A549 (cell line): ENCODE results near the gene QKI. TPM values are rescaled to one million over a fixed set of nuclear protein-coding genes. Genes with fewer than 3 reads are reported as not detected.
A peak's percentile ranks its signal among the peaks of the same experiment; 100 is the strongest.

Source experiments
- ATAC-seq, 2 experiments: fragments of 200-7000 bp in 1 of 2; fragments of >200 bp in 1 of 2; cut with Nextera tagmentation in 1 of 2; cut with Tn5 transposase in 1 of 2; 3 replicates each; pipeline versions ENCODE4 v1.8.0 to v1.9.1; 2018 to 2020; ENCODE audit warnings: mild to moderate bottlenecking in 1 of 2, moderate library complexity in 1 of 2
- CTCF ChIA-PET: fragments of 300-600 bp; sonication (Branson Sonifier 250); formaldehyde crosslinking; extraction: SDS; loops from one replicate; lab custom pipeline; 2021; ENCODE audit warnings: antibody characterized with exemption, inconsistent platforms; lab: Yijun Ruan, JAX
- POLR2A ChIA-PET: fragments of 350-600 bp; formaldehyde crosslinking; extraction: SDS; loops from one replicate; lab custom pipeline; 2021; ENCODE audit warnings: antibody characterized with exemption, inconsistent platforms; lab: Yijun Ruan, JAX
- DNase-seq, 2 experiments: peaks; one replicate each; pipeline versions ENCODE4 v3.0.0 to v3.0.0-alpha.2; 2011 to 2016; ENCODE audit warnings: low read depth in 1 of 2, low spot score in 1 of 2
- FAIRE-seq: peaks from 2 replicates; lab custom pipeline; 2011; peaks lifted over from hg19 to GRCh38; lab: Jason Lieb, UNC
- H3K27ac ChIP-seq, 2 experiments: fragments of >200 bp; sonication (Bioruptor Twin); formaldehyde crosslinking; 3 replicates each; pipeline ENCODE4 v1.5.1; 2016 to 2017
- H3K4me1 ChIP-seq: fragments of >200 bp; sonication (Bioruptor Twin); formaldehyde crosslinking; 3 replicates; pipeline ENCODE4 v1.6.1; 2016
- H3K4me2 ChIP-seq: fragments of >200 bp; sonication (Bioruptor Twin); formaldehyde crosslinking; 3 replicates; pipeline ENCODE4 v1.6.1; 2016
- H3K4me3 ChIP-seq: fragments of >200 bp; sonication (Bioruptor Twin); formaldehyde crosslinking; 3 replicates; pipeline ENCODE4 v1.5.1; 2016
- H3K9me3 ChIP-seq: fragments of >200 bp; sonication (Bioruptor Twin); formaldehyde crosslinking; 3 replicates; pipeline ENCODE4 v1.6.1; 2016
- CBX8 ChIP-seq: fragments of 200-600 bp; sonication (generic); IDR thresholded peaks from 2 replicates; pipeline ENCODE4 v1.6.1; 2016
- CHD2 ChIP-seq: fragments of 150-350 bp; IDR thresholded peaks from 2 replicates; pipeline ENCODE4 v1.6.1; 2014; ENCODE audit warnings: low read length; ENCODE audit not compliant: partially characterized antibody
- CHD4 ChIP-seq: fragments of 200-600 bp; sonication (generic); IDR thresholded peaks from 2 replicates; pipeline ENCODE4 v1.6.1; 2016; ENCODE audit warnings: antibody characterized with exemption, mild to moderate bottlenecking, borderline replicate concordance
- EHMT2 ChIP-seq: fragments of 200-600 bp; sonication (generic); IDR thresholded peaks from 2 replicates; pipeline ENCODE4 v1.6.1; 2016; ENCODE audit warnings: antibody characterized with exemption, low read depth, mild to moderate bottlenecking, moderate library complexity
- ESRRA ChIP-seq: fragments of 150-350 bp; IDR thresholded peaks from 2 replicates; pipeline ENCODE4 v1.6.1; 2014; ENCODE audit warnings: mild to moderate bottlenecking, low read length, borderline replicate concordance
- FOSB ChIP-seq: fragments of 250-450 bp; sonication (Bioruptor Pico); IDR thresholded peaks from 2 replicates; pipeline ENCODE4 v1.5.0; 2020; ENCODE audit warnings: mild to moderate bottlenecking, moderate library complexity
- FOSL2 ChIP-seq, 2 experiments: fragments of 450-650 bp in 1 of 2; fragments of >200 bp in 1 of 2; sonication (Bioruptor Twin) in 1 of 2; formaldehyde crosslinking; IDR thresholded peaks; 2 replicates each; pipeline versions ENCODE4 v1.5.0 to v1.6.1; 2016 to 2020; ENCODE audit warnings: mild to moderate bottlenecking in 1 of 2, moderate library complexity in 1 of 2
- HOXB13 ChIP-seq: fragments of 250-450 bp; sonication (Bioruptor Pico); IDR thresholded peaks from 2 replicates; pipeline ENCODE4 v1.5.0; 2020; ENCODE audit warnings: low read depth, mild to moderate bottlenecking, moderate library complexity
- MAFK ChIP-seq: fragments of 450-650 bp; IDR thresholded peaks from 2 replicates; pipeline ENCODE4 v1.6.1; 2014; ENCODE audit not compliant: partially characterized antibody
- MAZ ChIP-seq: fragments of 150-350 bp; IDR thresholded peaks from 2 replicates; pipeline ENCODE4 v1.6.1; 2014; ENCODE audit warnings: antibody characterized with exemption, low read depth, low read length, borderline replicate concordance
- NFE2L2 ChIP-seq: fragments of 150-350 bp; conservative IDR thresholded peaks from 2 replicates; pipeline ENCODE4 v1.6.1; 2014; ENCODE audit warnings: low read length
- NPAS2 ChIP-seq: fragments of 250-450 bp; sonication (Bioruptor Pico); IDR thresholded peaks from 2 replicates; pipeline ENCODE4 v1.8.0; 2022; ENCODE audit warnings: mild to moderate bottlenecking, moderate library complexity, borderline replicate concordance
- PHF8 ChIP-seq: fragments of 200-600 bp; sonication (generic); IDR thresholded peaks from 2 replicates; pipeline ENCODE4 v1.6.1; 2016; ENCODE audit warnings: low read depth, mild to moderate bottlenecking, antibody characterized with exemption, moderate library complexity, borderline replicate concordance
- RCOR1 ChIP-seq: fragments of 150-350 bp; IDR thresholded peaks from 2 replicates; pipeline ENCODE4 v1.6.1; 2014; ENCODE audit warnings: antibody characterized with exemption, low read length, low read depth
- RFX5 ChIP-seq: fragments of 450-650 bp; IDR thresholded peaks from 2 replicates; pipeline ENCODE4 v1.7.1; 2014; ENCODE audit warnings: antibody characterized with exemption, mild to moderate bottlenecking, moderate library complexity
- SREBF2 ChIP-seq: fragments of 450-650 bp; IDR thresholded peaks from 2 replicates; pipeline ENCODE4 v1.6.1; 2014; ENCODE audit warnings: mild to moderate bottlenecking, moderate library complexity
- TFCP2L1 ChIP-seq: fragments of 250-450 bp; sonication (Bioruptor Pico); IDR thresholded peaks from 2 replicates; pipeline ENCODE4 v1.5.0; 2021; ENCODE audit warnings: mild to moderate bottlenecking
- ZNF302 ChIP-seq: fragments of 250-450 bp; sonication (Bioruptor Pico); IDR thresholded peaks from 2 replicates; pipeline ENCODE4 v1.9.0; 2021; ENCODE audit warnings: inconsistent platforms, mild to moderate bottlenecking, moderate library complexity
- whole genome bisulfite sequencing: methylation state at CpG from one replicate; pipeline ENCODE4 v1.1.6; 2017; ENCODE audit errors: missing lambda C conversion rate; 5-methylcytosine and 5-hydroxymethylcytosine counted together
- polyA plus RNA-seq, 4 experiments: library from polyadenylated mRNA; depleted of rRNA in 3 of 4; stranded (reverse); fragments of >200 nt; fragmentation: RNase III in 1 of 4; extraction: RNeasy Plus Mini Kit Qiagen cat#74134 plus additional on column Dnase treatment in 1 of 4; gene quantifications; 2 replicates in 3 of 4; 3 replicates in 1 of 4; pipeline ENCODE4 v1.2.3, GENCODE V29; 2011 to 2017
- TF ChIP-seq, protein P1 (sequence below): fragments of 250-450 bp; sonication (Bioruptor Pico); IDR thresholded peaks from 2 replicates; pipeline ENCODE4 v1.5.0; 2020; ENCODE audit warnings: low read depth, mild to moderate bottlenecking, moderate library complexity
- TF ChIP-seq, protein P2 (sequence below): fragments of >200 bp; sonication (Bioruptor Twin); formaldehyde crosslinking; IDR thresholded peaks from 2 replicates; pipeline ENCODE4 v1.6.1; 2016

The QKI gene
- polyA plus RNA-seq, 2 of the 4 experiments (the other 2 are of a cell fraction), result 71.9 to 98.2 TPM

DNA sequence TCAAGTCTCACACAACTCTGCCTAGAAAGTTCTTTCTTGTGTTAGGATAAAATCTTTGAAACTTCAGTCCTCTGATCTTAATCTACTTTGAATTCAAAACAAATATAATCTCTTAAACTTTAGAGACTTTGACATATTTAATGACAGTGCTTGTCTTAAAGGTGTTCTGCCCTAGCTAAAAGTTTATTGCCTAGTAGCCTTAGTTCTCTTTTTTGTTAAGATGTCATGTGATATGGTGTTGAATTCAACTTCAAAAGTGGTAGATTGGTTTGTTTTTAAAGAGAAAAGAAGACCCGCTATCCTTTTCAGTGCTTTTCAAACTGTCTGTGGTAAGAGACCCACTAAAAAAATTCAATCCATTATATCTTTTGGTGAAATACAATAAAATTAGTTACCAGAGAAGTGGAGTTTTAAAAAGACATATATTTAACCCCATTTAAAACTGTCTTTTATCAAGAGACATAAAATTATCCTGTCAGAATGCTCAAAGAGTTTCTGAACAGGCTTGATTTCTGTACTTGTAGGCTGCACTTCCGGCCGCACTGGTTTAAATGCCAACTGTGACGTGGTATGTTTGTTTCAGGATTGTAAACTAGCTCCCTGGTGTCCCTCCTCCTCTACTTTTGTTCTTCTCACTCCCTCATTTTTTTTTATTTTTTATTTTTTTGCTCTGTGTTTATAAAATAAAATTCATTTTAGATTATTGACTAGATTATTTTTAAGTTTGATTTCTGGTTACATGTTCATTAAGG is 76.5 kb downstream of the QKI start:
- H3K27ac ChIP-seq, result peak overlapping the region; percentile 56 to 58; a peak in 4 of 6 replicates
- TF ChIP-seq CHD2 (no peak), SREBF2 (no peak), NFE2L2 (no peak), EHMT2 (no peak), FOSL2 (IDR thresholded peaks at IDR 0.05) (no peak), FOSL2 (CRISPR knock-in tag; IDR thresholded peaks at IDR 0.05) (no peak), RCOR1 (no peak), FOSB (CRISPR knock-in tag) (no peak), MAZ (no peak), RFX5 (no peak)
- FAIRE-seq (no peak), ATAC-seq (peak in 1 of 2 experiments; percentile 86; a peak in 3 of 6 replicates), DNase-seq (peak; percentile 5 to 74)
- ChIA-PET CTCF (no interaction called here), POLR2A (interaction anchor here (0.7 kb wide), 1 partner anchor 42 kb away, joined by 3 read pairs; no protein-coding TSS in a partner anchor)
- peak overlapping the region; percentile 63 for H3K4me2 ChIP-seq
- peaks cover 47% of the 10 kb centered on the region for H3K4me1 ChIP-seq
- H3K4me3 ChIP-seq, result no peak overlapping the region
- whole genome bisulfite sequencing, result 29% methylated on average over 4 of the region's 4 CpGs
- no peaks in the 10 kb centered on the region for H3K9me3 ChIP-seq

DNA sequence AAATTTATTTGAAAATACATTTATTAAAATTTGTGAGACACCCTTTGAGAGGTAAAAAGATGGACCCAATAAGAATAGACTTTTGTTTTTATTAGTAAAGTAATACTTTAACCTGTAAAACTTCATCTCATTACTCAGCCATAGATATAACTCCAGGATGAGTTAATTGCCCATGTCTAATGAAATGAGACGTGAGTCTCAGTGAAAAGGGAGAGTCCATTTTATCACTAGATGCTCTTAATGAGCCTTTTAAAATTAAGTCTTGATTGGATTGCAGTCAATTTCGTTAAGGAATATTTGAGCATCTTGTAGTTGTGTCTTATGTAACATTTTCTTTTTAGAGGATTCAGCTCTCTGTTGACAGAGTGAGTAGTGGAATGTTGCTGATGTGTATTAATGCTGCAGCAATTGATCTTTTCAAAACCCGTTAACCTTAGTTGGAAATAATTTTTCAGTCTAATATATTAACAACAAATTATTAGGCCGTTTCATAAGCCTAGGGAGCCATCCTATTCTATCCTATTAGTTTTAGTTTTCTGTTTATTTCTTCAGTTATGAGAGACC is 77.3 kb downstream of the QKI start:
- 39% methylated on average over 4 of the region's 4 CpGs for WGBS
- peak overlapping the region; percentile 57 to 58; a peak in 3 of 6 replicates for H3K27ac ChIP-seq
- H3K4me2 ChIP-seq, result peak overlapping the region; percentile 63
- no peak for ATAC-seq
- no peaks in the 10 kb centered on the region for H3K9me3 ChIP-seq
- no peak for TF ChIP-seq HOXB13 (CRISPR knock-in tag)
- TF ChIP-seq CHD4, result no peak
- no peak for TF ChIP-seq CBX8
- TF ChIP-seq, protein P1, sequence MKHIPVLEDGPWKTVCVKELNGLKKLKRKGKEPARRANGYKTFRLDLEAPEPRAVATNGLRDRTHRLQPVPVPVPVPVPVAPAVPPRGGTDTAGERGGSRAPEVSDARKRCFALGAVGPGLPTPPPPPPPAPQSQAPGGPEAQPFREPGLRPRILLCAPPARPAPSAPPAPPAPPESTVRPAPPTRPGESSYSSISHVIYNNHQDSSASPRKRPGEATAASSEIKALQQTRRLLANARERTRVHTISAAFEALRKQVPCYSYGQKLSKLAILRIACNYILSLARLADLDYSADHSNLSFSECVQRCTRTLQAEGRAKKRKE (CRISPR knock-in tag), result no peak
- TF ChIP-seq NPAS2 (CRISPR knock-in tag), result no peak
- TF ChIP-seq, protein P2, sequence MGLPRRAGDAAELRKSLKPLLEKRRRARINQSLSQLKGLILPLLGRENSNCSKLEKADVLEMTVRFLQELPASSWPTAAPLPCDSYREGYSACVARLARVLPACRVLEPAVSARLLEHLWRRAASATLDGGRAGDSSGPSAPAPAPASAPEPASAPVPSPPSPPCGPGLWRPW, result no peak
- TF ChIP-seq ZNF302 (CRISPR knock-in tag), result no peak
- no peak for TF ChIP-seq MAFK
- TF ChIP-seq RCOR1, result no peak
- TF ChIP-seq TFCP2L1 (CRISPR knock-in tag), result no peak
- TF ChIP-seq ESRRA, result no peak
- no peak for TF ChIP-seq PHF8
- TF ChIP-seq, all 56 proteins: peak for 0
- FAIRE-seq (no peak), DNase-seq (no peak)
- POLR2A ChIA-PET, result no interaction called here
- H3K4me1 ChIP-seq, result peaks cover 47% of the 10 kb centered on the region
- H3K4me3 ChIP-seq, result no peak overlapping the region
- CTCF ChIA-PET, result no interaction called here

DNA sequence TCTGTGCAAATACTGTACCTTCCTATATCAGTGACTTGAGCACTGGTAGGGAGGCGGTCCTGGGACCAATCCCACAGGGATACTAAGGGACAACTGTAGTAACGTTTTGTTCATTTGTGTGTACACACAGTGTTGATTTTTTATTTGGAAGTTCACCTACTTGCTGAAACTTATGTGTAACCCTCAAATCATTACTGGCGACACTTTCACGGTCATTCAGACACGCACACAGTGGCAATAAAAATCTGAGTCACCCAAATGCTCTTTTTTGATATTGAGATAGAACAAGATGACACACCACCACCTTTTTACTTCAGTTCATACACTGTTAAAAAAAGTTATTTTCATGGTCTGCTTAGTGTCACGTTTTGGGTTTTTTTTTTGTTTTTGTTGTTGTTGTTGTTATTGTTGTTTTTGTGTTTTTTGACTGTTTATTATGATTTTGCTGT is 79.8 kb downstream of the QKI start:
- ChIA-PET CTCF (no interaction called here), POLR2A (no interaction called here)
- Histone ChIP-seq H3K4me1 (peaks cover 45% of the 10 kb centered on the region), H3K4me3 (no peak overlapping the region), H3K27ac (peak overlapping the region; percentile 2 to 43; a peak in 1 of 6 replicates), H3K4me2 (peak overlapping the region; percentile 49), H3K9me3 (no peaks in the 10 kb centered on the region)
- ATAC-seq (no peak), FAIRE-seq (no peak), DNase-seq (peak in 1 of 2 experiments; percentile 17)
- TF ChIP-seq, protein P2, result no peak
- no peak for TF ChIP-seq FOSL2 (IDR thresholded peaks at IDR 0.05)
- TF ChIP-seq FOSL2 (CRISPR knock-in tag; IDR thresholded peaks at IDR 0.05), result 0 out of 2 replicates have a peak, but pooled peaks have one; percentile 34
- WGBS, result 47% methylated on average over 6 of the region's 6 CpGs
